Measurements from ENCODE around the gene OR52E5.

The OR52E5 gene

GRCh38 chr11:5933116-5933515 lies 40.1 kb downstream of the OR52E5 start:
- DNase-seq (ENCODE audit: low read depth): no peak

- DNase-seq (ENCODE audit: low read depth): no peak
These were observed 45.0 kb downstream of the OR52E5 start for GRCh38 chr11:5937868-5938602.

- no peak for DNase-seq (ENCODE audit: low read depth)
These were observed 45.6 kb downstream of the OR52E5 start for GRCh38 chr11:5938603-5938965.

GRCh38 chr11:5940748-5941147 lies 47.7 kb downstream of the OR52E5 start:
- DNase-seq (ENCODE audit: low read depth): no peak

GRCh38 chr11:5941951-5942350 lies 48.9 kb downstream of the OR52E5 start, which contains the start of gene OR56A3:
Gene OR56A3 (plus strand): TSS chr11:5942251. CDS start chr11:5947347, 5,096 bp downstream.
- no peak for DNase-seq (ENCODE audit: low read depth)
